Measurements from ENCODE around the gene ZFYVE21. TPM values are rescaled to one million over a fixed set of nuclear protein-coding genes. Genes with fewer than 3 reads are reported as not detected.

ZFYVE21 gene
- total and polyA plus RNA-seq, 4 donors = 28.0 to 36.9 (median 30.8) TPM

DNA sequence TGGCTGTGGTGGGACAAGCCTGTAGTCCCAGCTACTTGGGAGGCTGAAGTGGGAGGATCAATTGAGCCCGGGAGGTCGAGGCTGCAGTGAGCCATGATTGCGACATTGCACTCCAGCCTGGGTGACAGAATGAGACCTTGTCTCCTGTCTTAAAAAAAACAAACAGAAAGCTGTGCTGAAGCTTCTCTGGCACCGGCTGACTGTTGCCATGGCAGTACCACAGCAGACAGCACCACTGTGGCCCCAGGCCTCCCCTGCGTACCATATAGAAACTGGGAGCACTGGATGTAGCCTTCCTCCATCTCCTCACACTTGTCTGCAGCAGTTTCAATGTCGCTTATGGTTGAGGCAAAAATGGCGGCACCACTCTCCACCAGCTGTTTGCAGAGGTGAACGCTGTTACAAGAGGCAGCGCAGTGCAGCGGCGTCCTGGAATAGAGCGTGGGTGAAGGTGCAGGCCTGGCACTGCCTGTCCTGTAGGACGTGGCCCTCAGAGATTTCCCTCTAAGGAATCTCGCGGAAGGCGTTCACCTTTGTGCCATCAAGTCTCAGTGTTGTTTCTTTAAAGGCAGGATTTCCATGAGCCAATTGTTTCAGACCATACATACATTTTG lies 21.9 kb downstream of the ZFYVE21 start:
- Histone ChIP-seq H3K27ac (ENCODE audit: low read depth in 1 of 2, low read length in 2 of 2) (no peak overlapping the region), H3K36me3 (ENCODE audit: control insufficient read depth in 4 of 4, insufficient read depth in 3 of 4, low read depth in 1 of 4, low read length in 3 of 4) (peaks cover 13 to 45% (median 17%) of the 10 kb centered on the region in 4 donors), H3K9me3 (ENCODE audit: control insufficient read depth in 4 of 4, low read length in 3 of 4) (no peaks in the 10 kb centered on the region), H3K9ac (ENCODE audit: low read depth in 1 of 2, low read length in 2 of 2) (no peak overlapping the region), H3K4me3 (ENCODE audit: low read depth in 1 of 3, low read length in 3 of 3) (no peak overlapping the region), H3K27me3 (ENCODE audit: control insufficient read depth in 4 of 4, insufficient read depth in 4 of 4, low read length in 3 of 4) (no peaks in the 10 kb centered on the region), H3K4me1 (ENCODE audit: control insufficient read depth in 4 of 4, insufficient read depth in 4 of 4, low read length in 3 of 4) (peaks cover 0 to 4% (median 0%) of the 10 kb centered on the region in 4 donors)
- DNase-seq (ENCODE audit: low spot score) = no peak
- 87% methylated on average over 16 of the region's 16 CpGs for WGBS
- TF ChIP-seq GABPA (IDR thresholded peaks at IDR 0.05 in 1 of 2, conservative IDR thresholded peaks at IDR 0.05 in 1 of 2) (no peak), HNF4G (IDR thresholded peaks at IDR 0.05) (no peak), RXRA (IDR thresholded peaks at IDR 0.05) (no peak), HNF4A (conservative IDR thresholded peaks at IDR 0.05) (no peak), JUND (IDR thresholded peaks at IDR 0.05) (no peak), EGR1 (IDR thresholded peaks at IDR 0.05; ENCODE audit: low read depth in 2 of 2) (no peak)
- TF ChIP-seq, protein P1, sequence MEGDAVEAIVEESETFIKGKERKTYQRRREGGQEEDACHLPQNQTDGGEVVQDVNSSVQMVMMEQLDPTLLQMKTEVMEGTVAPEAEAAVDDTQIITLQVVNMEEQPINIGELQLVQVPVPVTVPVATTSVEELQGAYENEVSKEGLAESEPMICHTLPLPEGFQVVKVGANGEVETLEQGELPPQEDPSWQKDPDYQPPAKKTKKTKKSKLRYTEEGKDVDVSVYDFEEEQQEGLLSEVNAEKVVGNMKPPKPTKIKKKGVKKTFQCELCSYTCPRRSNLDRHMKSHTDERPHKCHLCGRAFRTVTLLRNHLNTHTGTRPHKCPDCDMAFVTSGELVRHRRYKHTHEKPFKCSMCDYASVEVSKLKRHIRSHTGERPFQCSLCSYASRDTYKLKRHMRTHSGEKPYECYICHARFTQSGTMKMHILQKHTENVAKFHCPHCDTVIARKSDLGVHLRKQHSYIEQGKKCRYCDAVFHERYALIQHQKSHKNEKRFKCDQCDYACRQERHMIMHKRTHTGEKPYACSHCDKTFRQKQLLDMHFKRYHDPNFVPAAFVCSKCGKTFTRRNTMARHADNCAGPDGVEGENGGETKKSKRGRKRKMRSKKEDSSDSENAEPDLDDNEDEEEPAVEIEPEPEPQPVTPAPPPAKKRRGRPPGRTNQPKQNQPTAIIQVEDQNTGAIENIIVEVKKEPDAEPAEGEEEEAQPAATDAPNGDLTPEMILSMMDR (IDR thresholded peaks at IDR 0.05; ENCODE audit: low read depth, low read length, missing input control) = no peak
- TF ChIP-seq, protein P2, sequence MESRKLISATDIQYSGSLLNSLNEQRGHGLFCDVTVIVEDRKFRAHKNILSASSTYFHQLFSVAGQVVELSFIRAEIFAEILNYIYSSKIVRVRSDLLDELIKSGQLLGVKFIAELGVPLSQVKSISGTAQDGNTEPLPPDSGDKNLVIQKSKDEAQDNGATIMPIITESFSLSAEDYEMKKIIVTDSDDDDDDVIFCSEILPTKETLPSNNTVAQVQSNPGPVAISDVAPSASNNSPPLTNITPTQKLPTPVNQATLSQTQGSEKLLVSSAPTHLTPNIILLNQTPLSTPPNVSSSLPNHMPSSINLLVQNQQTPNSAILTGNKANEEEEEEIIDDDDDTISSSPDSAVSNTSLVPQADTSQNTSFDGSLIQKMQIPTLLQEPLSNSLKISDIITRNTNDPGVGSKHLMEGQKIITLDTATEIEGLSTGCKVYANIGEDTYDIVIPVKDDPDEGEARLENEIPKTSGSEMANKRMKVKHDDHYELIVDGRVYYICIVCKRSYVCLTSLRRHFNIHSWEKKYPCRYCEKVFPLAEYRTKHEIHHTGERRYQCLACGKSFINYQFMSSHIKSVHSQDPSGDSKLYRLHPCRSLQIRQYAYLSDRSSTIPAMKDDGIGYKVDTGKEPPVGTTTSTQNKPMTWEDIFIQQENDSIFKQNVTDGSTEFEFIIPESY (IDR thresholded peaks at IDR 0.05) = no peak
- TF ChIP-seq, protein P3, sequence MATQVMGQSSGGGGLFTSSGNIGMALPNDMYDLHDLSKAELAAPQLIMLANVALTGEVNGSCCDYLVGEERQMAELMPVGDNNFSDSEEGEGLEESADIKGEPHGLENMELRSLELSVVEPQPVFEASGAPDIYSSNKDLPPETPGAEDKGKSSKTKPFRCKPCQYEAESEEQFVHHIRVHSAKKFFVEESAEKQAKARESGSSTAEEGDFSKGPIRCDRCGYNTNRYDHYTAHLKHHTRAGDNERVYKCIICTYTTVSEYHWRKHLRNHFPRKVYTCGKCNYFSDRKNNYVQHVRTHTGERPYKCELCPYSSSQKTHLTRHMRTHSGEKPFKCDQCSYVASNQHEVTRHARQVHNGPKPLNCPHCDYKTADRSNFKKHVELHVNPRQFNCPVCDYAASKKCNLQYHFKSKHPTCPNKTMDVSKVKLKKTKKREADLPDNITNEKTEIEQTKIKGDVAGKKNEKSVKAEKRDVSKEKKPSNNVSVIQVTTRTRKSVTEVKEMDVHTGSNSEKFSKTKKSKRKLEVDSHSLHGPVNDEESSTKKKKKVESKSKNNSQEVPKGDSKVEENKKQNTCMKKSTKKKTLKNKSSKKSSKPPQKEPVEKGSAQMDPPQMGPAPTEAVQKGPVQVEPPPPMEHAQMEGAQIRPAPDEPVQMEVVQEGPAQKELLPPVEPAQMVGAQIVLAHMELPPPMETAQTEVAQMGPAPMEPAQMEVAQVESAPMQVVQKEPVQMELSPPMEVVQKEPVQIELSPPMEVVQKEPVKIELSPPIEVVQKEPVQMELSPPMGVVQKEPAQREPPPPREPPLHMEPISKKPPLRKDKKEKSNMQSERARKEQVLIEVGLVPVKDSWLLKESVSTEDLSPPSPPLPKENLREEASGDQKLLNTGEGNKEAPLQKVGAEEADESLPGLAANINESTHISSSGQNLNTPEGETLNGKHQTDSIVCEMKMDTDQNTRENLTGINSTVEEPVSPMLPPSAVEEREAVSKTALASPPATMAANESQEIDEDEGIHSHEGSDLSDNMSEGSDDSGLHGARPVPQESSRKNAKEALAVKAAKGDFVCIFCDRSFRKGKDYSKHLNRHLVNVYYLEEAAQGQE (IDR thresholded peaks at IDR 0.05) = no peak
- TF ChIP-seq, protein P4, sequence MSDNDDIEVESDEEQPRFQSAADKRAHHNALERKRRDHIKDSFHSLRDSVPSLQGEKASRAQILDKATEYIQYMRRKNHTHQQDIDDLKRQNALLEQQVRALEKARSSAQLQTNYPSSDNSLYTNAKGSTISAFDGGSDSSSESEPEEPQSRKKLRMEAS (IDR thresholded peaks at IDR 0.05) = no peak

DNA sequence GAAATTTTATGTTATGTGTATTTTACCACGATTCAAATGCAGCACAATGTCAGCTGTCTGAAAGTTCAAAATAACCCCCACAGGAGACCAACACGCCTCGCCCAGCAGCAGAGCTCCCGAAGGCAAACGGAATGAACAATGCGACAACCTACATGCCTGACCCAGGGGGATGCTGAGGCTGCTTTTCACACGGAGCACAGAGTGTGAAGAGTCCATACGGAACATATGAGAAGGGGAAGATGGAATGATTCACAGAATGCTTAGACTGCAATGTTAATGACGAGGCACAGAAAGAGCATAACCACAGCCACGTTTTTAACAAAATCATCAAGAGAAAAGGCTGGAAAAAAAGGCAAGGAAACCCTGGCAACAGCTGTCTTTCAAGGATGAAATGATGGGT lies 22.6 kb downstream of the ZFYVE21 start:
- no peak overlapping the region for H3K27ac ChIP-seq (ENCODE audit: low read depth in 1 of 2, low read length in 2 of 2)
- no peak for DNase-seq (ENCODE audit: low spot score)
- 90% methylated on average over 10 of the region's 10 CpGs for WGBS
- H3K4me1 ChIP-seq (ENCODE audit: control insufficient read depth in 4 of 4, insufficient read depth in 4 of 4, low read length in 3 of 4) = peaks cover 0 to 4% (median 1%) of the 10 kb centered on the region in 4 donors
- TF ChIP-seq EGR1 (IDR thresholded peaks at IDR 0.05; ENCODE audit: low read depth in 2 of 2) = no peak
- no peaks in the 10 kb centered on the region for H3K9me3 ChIP-seq (ENCODE audit: control insufficient read depth in 4 of 4, low read length in 3 of 4)
- no peak overlapping the region for H3K9ac ChIP-seq (ENCODE audit: low read depth in 1 of 2, low read length in 2 of 2)
- H3K36me3 ChIP-seq (ENCODE audit: control insufficient read depth in 4 of 4, insufficient read depth in 3 of 4, low read depth in 1 of 4, low read length in 3 of 4) = peaks cover 10 to 40% (median 15%) of the 10 kb centered on the region in 4 donors
- no peak overlapping the region for H3K4me3 ChIP-seq (ENCODE audit: low read depth in 1 of 3, low read length in 3 of 3)
- H3K27me3 ChIP-seq (ENCODE audit: control insufficient read depth in 4 of 4, insufficient read depth in 4 of 4, low read length in 3 of 4) = no peaks in the 10 kb centered on the region

All from liver (tissue), 9 donors.